Esophagus (tissue), 2 donors: ENCODE measurements around the gene C6orf136. TPM values are rescaled to one million over a fixed set of nuclear protein-coding genes. Genes with fewer than 3 reads are reported as not detected.

Experiments used
- H3K27ac ChIP-seq, 2 donors: one replicate each; pipeline ENCODE4 v1.5.1; 2013; ENCODE audit warnings: low read depth in 2 of 2, mild to moderate bottlenecking in 2 of 2, inconsistent platforms in 1 of 2, low read length in 1 of 2, moderate library complexity in 1 of 2
- H3K27me3 ChIP-seq, 2 donors: one replicate each; pipeline ENCODE4 v1.6.1; 2013; ENCODE audit warnings: low read length in 2 of 2, control low read depth in 1 of 2, mild to moderate bottlenecking in 1 of 2; ENCODE audit not compliant: insufficient read depth in 2 of 2, control insufficient read depth in 1 of 2
- H3K36me3 ChIP-seq, 2 donors: one replicate each; pipeline ENCODE4 v1.6.1; 2013; ENCODE audit warnings: low read length in 1 of 2; ENCODE audit not compliant: control insufficient read depth in 2 of 2, insufficient read depth in 2 of 2
- H3K4me1 ChIP-seq, 2 donors: one replicate each; pipeline ENCODE4 v1.6.1; 2013; ENCODE audit warnings: low read length in 1 of 2; ENCODE audit not compliant: control insufficient read depth in 2 of 2, insufficient read depth in 2 of 2
- H3K4me3 ChIP-seq, 2 donors: one replicate each; pipeline ENCODE4 v1.5.1; 2013; ENCODE audit warnings: low read length in 2 of 2, mild to moderate bottlenecking in 2 of 2, low read depth in 1 of 2, moderate library complexity in 1 of 2
- H3K9me3 ChIP-seq, 2 donors: one replicate each; pipeline ENCODE4 v1.6.1; 2013; ENCODE audit warnings: mild to moderate bottlenecking in 2 of 2, low read depth in 1 of 2, low read length in 1 of 2, moderate library complexity in 1 of 2; ENCODE audit not compliant: control insufficient read depth in 2 of 2, insufficient read depth in 1 of 2
- WGBS, 2 donors: extraction: QIAGEN DNeasy Blood & Tissue Kit; methylation state at CpG; one replicate each; pipeline ENCODE4 v1.1.7; 2013; 5-methylcytosine and 5-hydroxymethylcytosine counted together
- polyA plus RNA-seq, 2 donors: library from polyadenylated mRNA; stranded (reverse); fragments of 200-250 nt; gene quantifications; one replicate each; pipeline ENCODE4 v1.2.3, GENCODE V29; 2013
- donor health status: healthy with polysubstance abuse.
- donor health status: Bipolar disorder and iron deficiency.

Gene C6orf136
- polyA plus RNA-seq, 2 donors = 15.3 to 24.3 TPM

GRCh38 chr6:30610065-30610464, 36.9 kb upstream of the C6orf136 start:
- Histone ChIP-seq H3K36me3 (peaks cover 15 to 20% of the 10 kb centered on the region in 2 donors), H3K27ac (no peak overlapping the region), H3K27me3 (no peaks in the 10 kb centered on the region), H3K4me3 (no peak overlapping the region), H3K9me3 (no peaks in the 10 kb centered on the region), H3K4me1 (no peaks in the 10 kb centered on the region)
- WGBS, 2 donors = 71 to 73% methylated on average over 4 of the region's 4 CpGs

- H3K4me3 ChIP-seq = no peak overlapping the region
- H3K4me1 ChIP-seq = no peaks in the 10 kb centered on the region
- no peaks in the 10 kb centered on the region for H3K9me3 ChIP-seq
- whole genome bisulfite sequencing, 2 donors = 72% methylated on average over 9 of the region's 9 CpGs
- no peaks in the 10 kb centered on the region for H3K27me3 ChIP-seq
- no peak overlapping the region for H3K27ac ChIP-seq
- H3K36me3 ChIP-seq = peaks cover 9 to 12% of the 10 kb centered on the region in 2 donors
These were observed 35.6 kb upstream of the C6orf136 start for GRCh38 chr6:30611150-30611855.

GRCh38 chr6:30611856-30612194, 35.1 kb upstream of the C6orf136 start:
- 76 to 77% methylated on average over 2 of the region's 2 CpGs for WGBS, 2 donors
- Histone ChIP-seq H3K4me3 (no peak overlapping the region), H3K4me1 (no peaks in the 10 kb centered on the region), H3K36me3 (peaks cover 5 to 11% of the 10 kb centered on the region in 2 donors), H3K9me3 (no peaks in the 10 kb centered on the region), H3K27me3 (no peaks in the 10 kb centered on the region), H3K27ac (no peak overlapping the region)

GRCh38 chr6:30612213-30612612, 34.7 kb upstream of the C6orf136 start:
- WGBS, 2 donors = 41 to 66% methylated on average over 1 of the region's 1 CpG
- H3K27ac ChIP-seq = no peak overlapping the region
- no peak overlapping the region for H3K4me3 ChIP-seq
- no peaks in the 10 kb centered on the region for H3K4me1 ChIP-seq
- peaks cover 5 to 11% of the 10 kb centered on the region in 2 donors for H3K36me3 ChIP-seq
- no peaks in the 10 kb centered on the region for H3K27me3 ChIP-seq
- no peaks in the 10 kb centered on the region for H3K9me3 ChIP-seq

- H3K4me1 ChIP-seq = no peaks in the 10 kb centered on the region
- peaks cover 5 to 9% of the 10 kb centered on the region in 2 donors for H3K36me3 ChIP-seq
These were observed 34.2 kb upstream of the C6orf136 start for GRCh38 chr6:30612687-30613248.

GRCh38 chr6:30613251-30614043, 33.5 kb upstream of the C6orf136 start:
- Histone ChIP-seq H3K4me1 (no peaks in the 10 kb centered on the region), H3K4me3 (no peak overlapping the region), H3K9me3 (no peaks in the 10 kb centered on the region), H3K36me3 (peaks cover 5 to 9% of the 10 kb centered on the region in 2 donors), H3K27ac (peak overlapping the region; percentile 14 to 55), H3K27me3 (no peaks in the 10 kb centered on the region)

More at GRCh38 chr6:30612687-30613248, 34.2 kb upstream of the C6orf136 start:
- Histone ChIP-seq H3K27ac (peak overlapping the region; percentile 14 to 78), H3K4me3 (no peak overlapping the region), H3K27me3 (no peaks in the 10 kb centered on the region), H3K9me3 (no peaks in the 10 kb centered on the region)
- WGBS, 2 donors = 38% methylated on average over 6 of the region's 6 CpGs

GRCh38 chr6:30614044-30614842, 32.7 kb upstream of the C6orf136 start:
- 20 to 21% methylated on average over 8 of the region's 8 CpGs for WGBS, 2 donors
- Histone ChIP-seq H3K4me1 (no peaks in the 10 kb centered on the region), H3K4me3 (peak overlapping the region; percentile 1 to 100), H3K27me3 (no peaks in the 10 kb centered on the region), H3K36me3 (peaks cover 2 to 5% of the 10 kb centered on the region in 2 donors), H3K27ac (peak overlapping the region; percentile 81 to 94), H3K9me3 (no peaks in the 10 kb centered on the region)

- H3K4me3 ChIP-seq = peak overlapping the region in 1 of 2 donors; percentile 100
- no peaks in the 10 kb centered on the region for H3K9me3 ChIP-seq
- no peaks in the 10 kb centered on the region for H3K4me1 ChIP-seq
- 0% methylated on average over 6 of the region's 6 CpGs for WGBS, 2 donors
- peak overlapping the region; percentile 99 for H3K27ac ChIP-seq
- no peaks in the 10 kb centered on the region for H3K27me3 ChIP-seq
- peaks cover 3 to 6% of the 10 kb centered on the region in 2 donors for H3K36me3 ChIP-seq
These were observed 32.1 kb upstream of the C6orf136 start for GRCh38 chr6:30614843-30615218.

- 0% methylated on average over 10 of the region's 10 CpGs for WGBS, 2 donors
- peak overlapping the region; percentile 99 to 100 for H3K27ac ChIP-seq
- no peaks in the 10 kb centered on the region for H3K9me3 ChIP-seq
- H3K36me3 ChIP-seq = peaks cover 0 to 6% of the 10 kb centered on the region in 2 donors
- H3K4me3 ChIP-seq = peak overlapping the region; percentile 82 to 100
- no peaks in the 10 kb centered on the region for H3K27me3 ChIP-seq
- no peaks in the 10 kb centered on the region for H3K4me1 ChIP-seq
These were observed 31.5 kb upstream of the C6orf136 start for GRCh38 chr6:30615219-30615957.
